ENCODE data around the gene SARNP.
A peak's percentile ranks its signal among the peaks of the same experiment; 100 is the strongest.
"Not testable (repeated sequence)": the region's sequence is repeated elsewhere in the genome, so short reads cannot be mapped to it uniquely, and the experiment has no call there.

SARNP gene, protein sequence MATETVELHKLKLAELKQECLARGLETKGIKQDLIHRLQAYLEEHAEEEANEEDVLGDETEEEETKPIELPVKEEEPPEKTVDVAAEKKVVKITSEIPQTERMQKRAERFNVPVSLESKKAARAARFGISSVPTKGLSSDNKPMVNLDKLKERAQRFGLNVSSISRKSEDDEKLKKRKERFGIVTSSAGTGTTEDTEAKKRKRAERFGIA

DNA sequence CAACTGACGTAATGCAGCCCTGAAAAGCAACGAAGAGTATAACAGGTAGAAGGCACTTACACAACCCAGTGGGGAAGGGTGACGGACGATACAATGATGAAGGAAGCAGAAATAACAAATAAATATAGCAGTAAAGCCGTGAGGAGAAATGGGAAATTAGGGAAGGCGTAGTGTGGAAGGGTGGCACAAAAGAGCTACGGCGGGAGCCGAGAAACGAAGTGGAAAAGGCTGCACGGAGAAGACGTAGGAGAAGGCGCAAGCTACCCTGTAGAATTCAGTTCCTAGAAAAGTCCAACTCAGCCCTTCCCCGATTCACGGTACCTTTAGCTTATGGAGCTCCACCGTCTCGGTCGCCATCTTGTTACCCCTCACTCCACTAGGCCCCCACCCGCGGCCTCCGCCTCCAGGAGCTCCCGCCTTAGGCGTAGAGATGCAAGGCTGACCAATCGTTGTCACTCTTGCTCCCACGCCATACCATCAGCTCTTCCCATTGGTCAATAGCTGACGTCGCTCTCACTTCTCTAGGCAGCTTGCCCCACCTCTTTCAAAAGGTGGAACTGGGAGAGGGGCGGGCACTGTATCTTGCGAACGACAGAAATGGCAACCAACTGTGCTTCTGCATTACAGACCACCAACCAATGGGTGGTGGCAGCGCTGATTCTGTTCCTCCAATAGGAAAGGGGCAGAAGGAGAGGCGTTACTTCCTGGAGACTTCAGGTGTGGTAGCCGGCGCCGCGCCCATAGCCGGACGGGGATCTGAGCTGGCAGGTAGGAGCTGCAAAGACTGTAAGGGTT is at the start of gene SARNP, which contains the start of gene ORMDL2:
SARNP (minus strand) TSS at position 380 of the 795 bp plus-strand sequence; CDS start at position 357, 23 bp downstream.
ORMDL2 (plus strand) TSS at position 697 of the 795 bp plus-strand sequence. CDS start 959 bp downstream, outside the sequence.
- DNase-seq = peak; percentile 98

GRCh38 chr12:55866454-55867004 is 49.0 kb upstream of the SARNP start:
- not testable (repeated sequence) for DNase-seq

DNA sequence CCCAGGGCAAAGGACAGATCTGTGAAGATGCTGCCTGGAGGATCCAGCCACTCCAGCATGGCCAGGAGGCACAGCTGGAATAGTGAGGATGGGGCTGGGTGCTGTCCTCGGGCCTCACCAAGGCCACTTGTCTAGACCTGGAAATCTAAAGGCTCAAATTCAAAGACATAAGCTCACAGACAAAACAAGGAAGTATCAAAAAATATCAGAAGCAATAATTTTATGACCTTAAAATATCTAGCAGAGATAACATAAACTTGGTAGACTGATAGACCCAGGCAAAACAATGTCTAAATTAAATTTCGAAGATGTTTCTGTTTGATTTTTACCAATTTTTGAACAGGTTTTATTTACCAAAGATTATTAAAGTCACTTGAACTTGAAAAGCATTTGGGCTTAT is 47.8 kb upstream of the SARNP start:
- DNase-seq = no peak

- DNase-seq = not testable (repeated sequence)
These were observed 45.4 kb upstream of the SARNP start for GRCh38 chr12:55862931-55863330.

DNA sequence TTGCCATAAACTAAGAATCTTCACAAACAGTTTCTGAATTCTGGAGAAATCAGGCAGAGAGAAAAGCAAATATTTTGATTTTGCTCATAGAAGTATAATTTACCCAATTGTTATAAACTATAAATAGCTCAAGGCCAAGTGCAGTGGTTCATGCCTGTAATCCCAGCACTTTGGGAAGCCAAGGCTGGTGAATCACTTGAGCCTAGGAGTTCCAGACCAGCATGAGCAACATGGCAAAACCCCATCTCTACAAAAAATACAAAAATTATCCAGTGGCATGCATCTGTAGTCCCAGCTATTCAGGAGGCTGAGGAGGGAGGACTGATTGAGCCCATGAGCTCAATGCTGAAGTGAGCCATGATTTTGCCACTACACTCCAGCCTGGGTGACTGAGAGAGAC is 44.8 kb upstream of the SARNP start:
- DNase-seq = no peak

GRCh38 chr12:55861871-55862270 is 44.3 kb upstream of the SARNP start:
- DNase-seq = no peak

GRCh38 chr12:55861396-55861795 is 43.9 kb upstream of the SARNP start:
- no peak for DNase-seq

- DNase-seq = no peak
These were observed 35.2 kb upstream of the SARNP start for GRCh38 chr12:55852740-55853139.

DNA sequence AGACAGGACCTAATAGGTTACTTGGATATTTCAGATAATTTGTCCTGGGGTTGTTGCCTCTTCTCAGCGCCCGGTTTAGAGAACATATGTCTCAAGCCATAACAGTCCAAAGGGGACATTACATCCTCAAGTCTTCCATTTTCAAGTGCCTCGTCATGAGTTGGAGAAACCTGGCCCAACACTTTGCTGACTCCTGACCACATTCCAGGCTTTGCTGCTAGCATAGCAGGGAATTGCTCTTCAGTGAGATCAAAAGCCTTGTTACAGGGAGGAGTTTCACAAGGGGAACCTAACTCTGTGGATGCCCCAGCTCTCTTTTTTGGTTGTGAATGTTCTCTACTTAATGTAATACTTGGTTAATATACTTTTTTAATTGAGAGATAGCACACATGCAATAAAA is 33.4 kb upstream of the SARNP start:
- DNase-seq = no peak

GRCh38 chr12:55850401-55850800 is 32.9 kb upstream of the SARNP start:
- DNase-seq = no peak

- no peak for DNase-seq
These were observed 32.3 kb upstream of the SARNP start for GRCh38 chr12:55849616-55850343.

- DNase-seq = no peak
These were observed 30.2 kb upstream of the SARNP start for GRCh38 chr12:55847603-55848291.

GRCh38 chr12:55847033-55847432 is 29.5 kb upstream of the SARNP start:
- DNase-seq = no peak

DNA sequence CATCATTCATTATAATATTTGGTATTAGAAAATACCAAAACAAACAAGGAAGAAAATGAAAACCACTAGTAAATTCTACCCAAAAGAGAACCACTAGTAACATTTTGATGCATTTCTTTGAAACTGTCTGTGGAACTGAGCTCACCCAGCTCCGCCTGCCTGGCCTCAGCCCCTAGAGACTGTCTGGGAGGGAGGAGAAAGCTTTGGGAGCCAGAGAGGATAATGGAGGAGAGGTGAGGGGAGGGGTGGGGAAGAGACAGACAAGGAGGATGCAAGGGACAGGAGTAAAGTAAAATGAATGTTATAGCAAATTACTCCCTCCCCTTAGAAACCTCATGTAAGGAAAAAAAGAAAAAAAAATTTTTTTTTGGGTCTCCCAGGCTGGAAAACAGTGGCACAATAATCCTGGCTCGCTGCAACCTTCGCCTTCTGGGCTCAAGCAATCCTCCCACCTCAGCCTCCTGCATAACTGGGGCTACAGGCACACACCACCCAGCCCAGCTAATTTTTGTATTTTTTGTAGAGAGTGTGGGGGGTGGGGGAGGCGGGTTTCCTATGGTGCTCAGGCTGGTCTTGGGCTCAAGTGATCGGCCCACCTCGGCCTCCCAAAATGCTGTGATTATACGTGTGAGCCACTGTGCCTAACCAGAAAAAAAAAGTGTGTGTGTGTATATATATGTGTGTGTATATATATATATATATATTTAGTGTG is 28.4 kb upstream of the SARNP start:
- no peak for DNase-seq

DNA sequence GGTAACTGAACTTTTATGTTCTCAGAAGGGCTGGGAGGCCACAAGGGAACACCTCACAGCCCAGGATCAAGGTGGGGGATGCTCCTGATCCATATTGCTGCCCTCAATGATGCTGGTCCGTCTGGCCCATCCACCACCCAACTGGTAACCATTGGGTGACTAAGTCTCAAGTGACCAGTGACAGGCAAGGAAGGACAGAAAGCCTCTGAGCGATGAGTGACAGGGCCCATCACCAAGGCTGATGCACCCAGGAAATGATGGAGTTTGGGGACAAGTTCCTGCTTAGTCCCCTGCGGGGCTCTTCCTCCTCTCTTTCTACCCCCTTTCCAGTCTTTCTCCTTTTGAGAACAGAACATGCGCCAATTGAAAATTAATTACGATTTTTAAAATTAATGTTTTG is 27.8 kb upstream of the SARNP start:
- DNase-seq = no peak

DNA sequence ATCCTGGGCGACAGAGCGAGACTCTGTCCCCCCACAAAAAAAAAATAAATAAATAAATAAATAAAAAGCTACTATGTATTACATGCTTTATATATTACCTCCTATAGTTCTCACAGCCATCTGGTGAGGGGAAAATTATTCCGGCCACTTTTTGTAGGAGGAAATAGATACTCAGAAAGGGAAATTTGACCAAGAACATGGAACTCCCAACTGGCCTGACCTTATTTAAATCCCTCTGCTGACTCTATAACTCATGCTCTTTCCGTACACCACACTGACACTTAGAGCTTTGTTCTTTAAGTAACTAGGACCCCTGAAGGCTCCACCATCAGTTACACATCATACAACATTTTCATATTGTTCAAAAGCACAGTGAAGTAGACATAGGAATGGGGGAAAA is 27.4 kb upstream of the SARNP start:
- DNase-seq = no peak

- DNase-seq = no peak
These were observed 25.9 kb upstream of the SARNP start for GRCh38 chr12:55843431-55843830.

GRCh38 chr12:55842681-55843429 is 25.3 kb upstream of the SARNP start, which contains the start of gene MMP19:
TSS of gene MMP19 (minus strand) at chr12:55842936. CDS start at chr12:55842830, 106 bp downstream.
- DNase-seq = no peak

DNA sequence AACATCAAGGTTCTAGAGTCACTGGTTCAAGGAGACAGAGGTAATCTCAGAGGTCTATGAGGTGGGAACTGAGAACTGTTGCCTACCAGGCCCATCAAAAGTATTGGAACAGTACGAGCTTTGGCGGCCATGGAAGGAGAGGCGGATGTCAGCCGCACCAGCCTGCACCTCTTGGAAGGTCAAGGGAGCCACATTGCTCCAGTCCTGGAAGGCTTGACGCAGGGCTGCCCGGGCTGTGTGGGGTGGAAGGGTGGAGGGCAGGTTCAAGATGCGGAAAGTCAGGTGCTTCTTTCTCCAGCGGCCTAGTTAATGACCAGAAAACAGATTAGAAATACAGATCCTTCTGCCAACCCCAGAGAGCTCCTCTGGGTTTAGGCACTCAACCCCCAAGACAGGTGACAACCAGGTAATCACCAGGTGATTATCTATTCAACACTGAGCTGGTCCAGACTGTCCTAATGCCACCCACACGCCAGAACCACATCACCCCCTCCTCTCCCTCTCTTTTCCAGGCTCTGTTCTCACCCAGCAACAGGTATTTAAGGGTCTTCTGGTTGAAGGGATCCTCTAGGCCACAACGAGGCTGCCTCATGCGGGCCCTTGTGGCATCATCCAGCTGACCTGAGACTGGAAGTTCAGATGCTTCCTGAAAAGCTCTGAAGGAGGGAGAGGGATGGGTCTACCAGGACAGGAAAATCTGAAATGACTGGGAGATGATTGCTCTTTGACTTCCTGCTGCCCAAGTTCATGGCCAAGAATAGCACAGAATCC is 23.2 kb upstream of the SARNP start:
- DNase-seq = no peak

Data from stimulated activated naive CD4-positive, alpha-beta T cell treated with Interleukin-2 at 50 U/mL for 16 hours (primary cell).